ENCODE data around the gene ARF1.

- TF ChIP-seq TAF15 (IDR thresholded peaks at IDR 0.05; ENCODE audit: low read depth, low read length, poor library complexity, severe bottlenecking) (no peak), NFYC (CRISPR knock-in tag; IDR thresholded peaks at IDR 0.05) (no peak), CTCF (CRISPR knock-in tag; IDR thresholded peaks at IDR 0.05) (no peak), ZNF30 (CRISPR knock-in tag; IDR thresholded peaks at IDR 0.05) (no peak), SIN3A (IDR thresholded peaks at IDR 0.05; ENCODE audit: borderline replicate concordance, low read depth, low read length) (no peak), HDAC1 (CRISPR knock-in tag; IDR thresholded peaks at IDR 0.05) (no peak)
Measured at GRCh38 chr1:228073061-228073856, 9.2 kb upstream of the ARF1 start.
